Activated B cell treated with CpG ODN at 0.5 μM for 24 hours (primary cell): Measurements from ENCODE around the gene UPF3A. TPM values are rescaled to one million over a fixed set of nuclear protein-coding genes. Genes with fewer than 3 reads are reported as not detected.

Experiments
- ATAC-seq: fragments of 200-7000 bp; cut with Tn5 transposase; one replicate; pipeline ENCODE4 v1.10.0; 2021; ENCODE audit warnings: low read depth, mild to moderate bottlenecking, moderate library complexity
- CTCF ChIA-PET: fragments of 350-600 bp; sonication (Branson Sonifier 250); formaldehyde crosslinking; loops from one replicate; lab custom pipeline; 2021; ENCODE audit warnings: antibody characterized with exemption; lab: Charles Lee
- POLR2A ChIA-PET: fragments of 350-600 bp; sonication (Branson Sonifier 250); formaldehyde crosslinking; loops from one replicate; lab custom pipeline; 2021; ENCODE audit warnings: antibody characterized with exemption; lab: Charles Lee
- DNase-seq: peaks from one replicate; pipeline ENCODE4 v3.0.0; 2022
- H3K27ac Mint-ChIP-seq: one replicate; pipeline ENCODE4 v1.8.0; 2020; ENCODE audit warnings: mixed read lengths
- H3K27me3 Mint-ChIP-seq: one replicate; pipeline ENCODE4 v1.8.0; 2021; ENCODE audit warnings: mixed read lengths
- H3K36me3 Mint-ChIP-seq: one replicate; pipeline ENCODE4 v1.8.0; 2021; ENCODE audit warnings: low read depth, mixed read lengths
- H3K4me1 Mint-ChIP-seq: one replicate; pipeline ENCODE4 v1.8.0; 2021; ENCODE audit warnings: mixed read lengths
- H3K4me3 Mint-ChIP-seq: one replicate; pipeline ENCODE4 v1.8.0; 2020; ENCODE audit warnings: mild to moderate bottlenecking, mixed read lengths
- H3K9me3 Mint-ChIP-seq: one replicate; pipeline ENCODE4 v1.8.0; 2020; ENCODE audit warnings: mixed read lengths
- intact Hi-C: fragments of 100-400 bp; cut with micrococcal nuclease; formaldehyde crosslinking; loops from one replicate; pipeline ENCODE4 v1.15.1; 2024
- total RNA-seq: library from RNA; stranded (reverse); gene quantifications from 2 replicates; pipeline ENCODE4 v1.2.3, GENCODE V29; 2022
- TF ChIP-seq, protein P1 (sequence below): fragments of 200-600 bp; IDR thresholded peaks from one replicate; pipeline ENCODE4 v1.8.0; 2022; ENCODE audit warnings: antibody characterized with exemption, mild to moderate bottlenecking

The UPF3A gene
- total RNA-seq, 1 donor from 2014 or later = 83.2 TPM

DNA sequence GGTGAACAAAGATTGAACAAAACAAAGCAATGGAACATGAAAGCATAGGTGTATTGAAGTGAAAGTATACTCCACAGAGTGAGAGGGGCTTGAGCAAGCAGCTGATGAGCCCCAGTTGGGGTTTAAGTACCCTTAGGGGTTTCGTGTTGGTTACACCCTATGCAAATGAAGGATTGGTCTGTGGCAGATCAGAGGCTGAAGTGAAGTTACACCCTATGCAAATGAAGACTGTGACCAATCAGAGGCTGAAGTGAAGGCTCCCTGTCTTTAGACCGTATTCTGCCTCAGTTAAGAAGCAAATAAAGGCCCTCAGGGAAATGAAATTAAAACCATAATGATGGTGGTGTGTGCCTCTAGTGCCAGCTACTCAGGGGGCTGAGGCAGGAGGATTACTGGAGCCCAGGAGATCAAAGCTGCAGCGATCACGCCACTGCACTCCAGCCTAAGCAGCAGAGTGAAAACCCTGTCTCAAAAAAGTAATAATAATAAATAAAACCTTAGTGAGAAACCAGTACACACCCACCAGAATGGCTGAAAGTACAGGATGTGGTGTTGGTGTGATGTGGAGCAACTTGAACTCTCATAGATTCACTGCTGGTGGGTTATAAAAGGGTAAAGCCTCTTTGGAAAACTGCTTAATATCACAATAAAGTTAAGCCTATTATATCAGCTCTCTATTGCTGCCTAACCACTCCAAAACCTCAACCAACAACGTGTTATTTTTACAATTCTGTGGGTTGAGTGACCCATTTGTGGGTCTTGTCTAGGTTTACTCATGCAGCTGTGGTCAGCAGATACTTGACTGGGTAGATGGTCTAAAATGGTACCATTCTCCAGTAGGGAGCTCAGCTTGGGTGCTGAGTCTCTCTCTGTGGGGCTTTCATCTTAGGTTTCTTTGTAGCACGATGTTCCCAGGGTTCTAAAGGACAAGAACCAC is 12.8 kb upstream of the UPF3A start:
- ChIA-PET POLR2A (interaction anchor here (1.3 kb wide), 1 partner anchor 13 kb away, joined by 3 read pairs; the partner anchor contains the start of gene UPF3A), CTCF (no interaction called here)
- DNase-seq (no peak), ATAC-seq (no peak)
- Mint-ChIP-seq H3K4me3 (no peak overlapping the region), H3K4me1 (peaks cover 8% of the 10 kb centered on the region), H3K27me3 (no peaks in the 10 kb centered on the region), H3K27ac (peak overlapping the region; percentile 46), H3K36me3 (peaks cover 73% of the 10 kb centered on the region), H3K9me3 (peaks cover 4% of the 10 kb centered on the region)
- TF ChIP-seq, protein P1, sequence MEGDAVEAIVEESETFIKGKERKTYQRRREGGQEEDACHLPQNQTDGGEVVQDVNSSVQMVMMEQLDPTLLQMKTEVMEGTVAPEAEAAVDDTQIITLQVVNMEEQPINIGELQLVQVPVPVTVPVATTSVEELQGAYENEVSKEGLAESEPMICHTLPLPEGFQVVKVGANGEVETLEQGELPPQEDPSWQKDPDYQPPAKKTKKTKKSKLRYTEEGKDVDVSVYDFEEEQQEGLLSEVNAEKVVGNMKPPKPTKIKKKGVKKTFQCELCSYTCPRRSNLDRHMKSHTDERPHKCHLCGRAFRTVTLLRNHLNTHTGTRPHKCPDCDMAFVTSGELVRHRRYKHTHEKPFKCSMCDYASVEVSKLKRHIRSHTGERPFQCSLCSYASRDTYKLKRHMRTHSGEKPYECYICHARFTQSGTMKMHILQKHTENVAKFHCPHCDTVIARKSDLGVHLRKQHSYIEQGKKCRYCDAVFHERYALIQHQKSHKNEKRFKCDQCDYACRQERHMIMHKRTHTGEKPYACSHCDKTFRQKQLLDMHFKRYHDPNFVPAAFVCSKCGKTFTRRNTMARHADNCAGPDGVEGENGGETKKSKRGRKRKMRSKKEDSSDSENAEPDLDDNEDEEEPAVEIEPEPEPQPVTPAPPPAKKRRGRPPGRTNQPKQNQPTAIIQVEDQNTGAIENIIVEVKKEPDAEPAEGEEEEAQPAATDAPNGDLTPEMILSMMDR = no peak
- intact Hi-C loops = no loop called here

DNA sequence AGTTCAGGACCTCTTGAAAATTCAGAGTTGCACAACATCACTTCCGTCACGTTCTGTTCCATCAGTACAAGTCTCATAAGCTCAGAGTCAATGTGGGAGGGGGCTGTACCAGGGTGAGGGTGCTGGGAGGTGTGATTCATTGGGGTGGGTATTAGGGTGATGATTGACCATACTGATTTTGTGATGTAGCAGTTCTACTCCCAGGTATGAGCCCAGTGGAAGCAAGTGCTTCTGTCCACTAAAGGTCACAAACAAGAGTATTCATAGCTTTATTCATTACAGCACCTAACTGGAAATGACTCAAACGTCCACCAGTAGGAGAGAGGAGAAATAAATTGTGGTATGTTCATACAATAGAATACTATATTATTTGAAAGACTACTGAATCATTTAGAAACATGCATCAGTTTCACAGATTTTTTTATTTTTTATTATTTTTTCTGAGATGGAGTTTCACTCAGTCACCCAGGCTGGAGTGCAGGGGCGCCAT is 12.1 kb upstream of the UPF3A start:
- intact Hi-C loops = no loop called here
- Mint-ChIP-seq H3K27ac (peak overlapping the region; percentile 16), H3K4me1 (peaks cover 6% of the 10 kb centered on the region), H3K27me3 (no peaks in the 10 kb centered on the region), H3K36me3 (peaks cover 73% of the 10 kb centered on the region), H3K9me3 (peaks cover 4% of the 10 kb centered on the region), H3K4me3 (no peak overlapping the region)
- ATAC-seq = no peak
- POLR2A ChIA-PET = interaction anchor here (1.3 kb wide), 1 partner anchor 12 kb away, joined by 3 read pairs; the partner anchor contains the start of gene UPF3A
- CTCF ChIA-PET = no interaction called here
- TF ChIP-seq, protein P1 = no peak
- DNase-seq = no peak

DNA sequence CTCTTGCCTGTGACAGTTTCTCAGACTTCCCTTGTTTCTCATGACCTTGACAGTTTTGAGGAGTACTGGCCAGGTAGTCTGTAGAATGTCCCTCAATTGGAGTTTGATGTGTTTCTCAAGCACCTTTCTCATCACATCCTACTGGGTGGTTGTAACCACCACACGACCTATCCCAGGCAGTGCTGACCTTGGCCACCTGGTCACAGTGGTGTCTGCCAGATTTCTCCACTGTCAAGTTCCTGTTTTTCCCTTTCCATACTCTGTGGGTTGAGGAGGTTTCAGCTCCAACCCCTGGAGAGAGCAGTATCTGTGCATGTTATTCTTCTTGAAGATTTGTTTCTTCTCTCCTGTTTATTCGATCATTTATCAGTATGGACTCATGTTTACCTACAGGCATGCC is 8.4 kb upstream of the UPF3A start:
- Mint-ChIP-seq H3K4me3 (no peak overlapping the region), H3K4me1 (peaks cover 5% of the 10 kb centered on the region), H3K27me3 (no peaks in the 10 kb centered on the region), H3K36me3 (peaks cover 71% of the 10 kb centered on the region), H3K9me3 (peaks cover 4% of the 10 kb centered on the region), H3K27ac (no peak overlapping the region)
- no peak for ATAC-seq
- TF ChIP-seq, protein P1 = no peak
- POLR2A ChIA-PET = no interaction called here
- CTCF ChIA-PET = no interaction called here
- intact Hi-C loops = no loop called here
- DNase-seq = no peak

DNA sequence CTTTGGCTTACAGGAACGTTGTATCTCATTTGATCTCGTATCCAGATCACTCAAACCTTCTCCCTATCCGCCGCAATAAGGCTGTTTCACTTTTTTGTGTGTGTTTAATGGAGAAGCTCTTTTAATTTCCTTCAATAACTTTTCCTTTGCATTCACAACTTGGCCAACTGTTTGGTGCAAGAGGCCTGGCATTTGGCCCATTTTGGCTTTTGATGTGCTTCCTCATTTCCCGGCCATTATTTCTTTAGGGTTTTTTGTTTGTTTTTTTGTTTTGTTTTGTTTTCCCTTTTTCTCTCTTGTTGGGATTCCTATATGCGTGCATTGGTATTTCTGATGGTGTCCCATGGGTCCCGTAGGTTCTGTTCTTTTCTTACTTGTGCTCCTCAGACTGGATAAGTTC is 6.1 kb upstream of the UPF3A start:
- H3K27me3 Mint-ChIP-seq = no peaks in the 10 kb centered on the region
- peaks cover 60% of the 10 kb centered on the region for H3K36me3 Mint-ChIP-seq
- DNase-seq = no peak
- no peak overlapping the region for H3K27ac Mint-ChIP-seq
- peaks cover 8% of the 10 kb centered on the region for H3K4me1 Mint-ChIP-seq
- H3K9me3 Mint-ChIP-seq = no peaks in the 10 kb centered on the region
- POLR2A ChIA-PET = no interaction called here
- intact Hi-C loops = no loop called here
- TF ChIP-seq, protein P1 = no peak
- CTCF ChIA-PET = no interaction called here
- no peak overlapping the region for H3K4me3 Mint-ChIP-seq
- no peak for ATAC-seq

DNA sequence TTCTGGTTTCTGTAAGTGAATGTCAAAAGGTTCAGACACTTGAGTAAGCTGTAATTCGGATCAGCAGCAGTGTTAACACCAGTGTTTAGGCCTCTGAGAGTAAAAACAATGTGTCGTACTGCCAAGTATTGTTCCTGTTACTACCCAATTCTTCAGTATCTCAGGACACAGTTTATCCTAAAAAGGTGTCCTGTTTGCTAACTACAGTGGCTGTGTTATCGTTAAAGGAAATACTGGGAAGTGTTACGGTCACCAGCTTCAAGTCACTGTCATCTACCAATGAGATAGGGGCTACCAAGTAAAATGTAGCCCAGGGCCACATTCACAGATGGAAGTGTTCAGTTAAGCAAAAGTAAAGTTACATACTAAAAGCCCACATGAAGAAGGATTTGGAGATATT is 2.3 kb upstream of the UPF3A start:
- Mint-ChIP-seq H3K4me1 (peaks cover 29% of the 10 kb centered on the region), H3K36me3 (peaks cover 48% of the 10 kb centered on the region), H3K4me3 (no peak overlapping the region), H3K27me3 (no peaks in the 10 kb centered on the region), H3K27ac (peak overlapping the region; percentile 30), H3K9me3 (no peaks in the 10 kb centered on the region)
- DNase-seq (no peak), ATAC-seq (no peak)
- intact Hi-C loops = no loop called here
- CTCF ChIA-PET = no interaction called here
- TF ChIP-seq, protein P1 = no peak
- POLR2A ChIA-PET = no interaction called here
